ENCODE data around the gene SYT7.

DNA sequence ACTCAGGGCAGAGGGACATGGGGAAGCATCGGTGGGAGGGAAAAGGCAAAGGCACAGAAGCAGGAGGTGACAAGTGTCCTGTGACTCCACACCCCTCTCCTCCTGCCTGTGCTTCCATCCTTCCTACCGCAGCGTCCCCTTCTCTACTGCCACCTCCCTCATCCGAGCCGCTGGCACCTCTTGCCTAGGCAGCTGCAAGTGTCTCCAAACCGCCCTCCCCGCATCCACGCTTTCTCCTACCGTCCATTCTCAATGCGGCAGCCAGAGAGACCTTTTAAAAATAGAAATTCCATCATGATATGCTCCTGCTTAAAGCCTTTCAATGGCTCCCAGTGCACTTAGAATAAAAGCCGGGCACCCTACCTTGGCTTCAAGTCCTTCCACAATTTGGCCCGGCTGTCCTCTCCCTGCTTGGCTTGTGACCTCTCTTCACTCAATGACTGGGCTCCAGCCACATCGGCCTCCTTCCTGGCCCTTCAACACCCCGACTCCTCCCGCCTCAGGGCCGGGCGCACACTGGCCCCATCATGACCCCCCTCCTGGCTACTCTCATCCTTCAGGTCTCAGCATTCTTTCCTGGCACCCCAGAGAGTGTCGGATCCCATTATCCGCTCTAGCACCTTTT is 55.8 kb downstream of the SYT7 start:
- TF ChIP-seq ETV6 (conservative IDR thresholded peaks at IDR 0.05 in 1 of 2, IDR thresholded peaks at IDR 0.05 in 1 of 2; ENCODE audit: borderline replicate concordance in 1 of 2, low read depth in 1 of 2): no peak
- no peak for TF ChIP-seq TCF12 (IDR thresholded peaks at IDR 0.05; ENCODE audit: low read depth, low read length)
- TF ChIP-seq ZNF274 (IDR thresholded peaks at IDR 0.05; ENCODE audit: insufficient read depth, insufficient read length): no peak
- no peak for TF ChIP-seq YY1 (IDR thresholded peaks at IDR 0.05; ENCODE audit: low read depth, low read length)

Data from GM12878 (cell line).